ENCODE measurements around the gene TBC1D24.
"Not testable (repeated sequence)": the region's sequence is repeated elsewhere in the genome, so short reads cannot be mapped to it uniquely, and the experiment has no call there.

TBC1D24 gene

GRCh38 chr16:2532494-2533141 is 57.7 kb downstream of the TBC1D24 start:
- DNase-seq (ENCODE audit: low read depth) = no peak

- DNase-seq (ENCODE audit: low read depth) = not testable (repeated sequence)
Observed at GRCh38 chr16:2533142-2533755, 58.3 kb downstream of the TBC1D24 start.

- DNase-seq (ENCODE audit: low read depth) = no peak
Observed at GRCh38 chr16:2533912-2534311, 59.0 kb downstream of the TBC1D24 start.

- not testable (repeated sequence) for DNase-seq (ENCODE audit: low read depth)
Observed at GRCh38 chr16:2534335-2534734, 59.4 kb downstream of the TBC1D24 start.

GRCh38 chr16:2535625-2536013 is 60.7 kb downstream of the TBC1D24 start:
- DNase-seq (ENCODE audit: low read depth) = no peak

GRCh38 chr16:2537451-2538379 is 62.8 kb downstream of the TBC1D24 start, which contains the start of gene PDPK1:
Gene PDPK1, plus strand, starts transcription at chr16:2538021. Its CDS starts 92 bp downstream, at chr16:2538113.
- peak; percentile 87 for DNase-seq (ENCODE audit: low read depth)

GRCh38 chr16:2539192-2539844 is 64.4 kb downstream of the TBC1D24 start:
- DNase-seq (ENCODE audit: low read depth) = not testable (repeated sequence)

GRCh38 chr16:2539845-2540458 is 65.0 kb downstream of the TBC1D24 start:
- not testable (repeated sequence) for DNase-seq (ENCODE audit: low read depth)

GRCh38 chr16:2540912-2541311 is 66.0 kb downstream of the TBC1D24 start:
- DNase-seq (ENCODE audit: low read depth) = not testable (repeated sequence)

- DNase-seq (ENCODE audit: low read depth) = not testable (repeated sequence)
Observed at GRCh38 chr16:2541409-2541808, 66.5 kb downstream of the TBC1D24 start.

GRCh38 chr16:2543771-2544170 is 68.8 kb downstream of the TBC1D24 start:
- DNase-seq (ENCODE audit: low read depth) = not testable (repeated sequence)

- DNase-seq (ENCODE audit: low read depth) = not testable (repeated sequence)
Observed at GRCh38 chr16:2550283-2550878, 75.5 kb downstream of the TBC1D24 start.

- DNase-seq (ENCODE audit: low read depth) = not testable (repeated sequence)
Observed at GRCh38 chr16:2551420-2551889, 76.5 kb downstream of the TBC1D24 start.

GRCh38 chr16:2554709-2555425 is 79.9 kb downstream of the TBC1D24 start:
- DNase-seq (ENCODE audit: low read depth) = not testable (repeated sequence)
